Measurements from ENCODE around the gene EP300.
"Not testable (repeated sequence)": the region's sequence is repeated elsewhere in the genome, so short reads cannot be mapped to it uniquely, and the experiment has no call there.

DNA sequence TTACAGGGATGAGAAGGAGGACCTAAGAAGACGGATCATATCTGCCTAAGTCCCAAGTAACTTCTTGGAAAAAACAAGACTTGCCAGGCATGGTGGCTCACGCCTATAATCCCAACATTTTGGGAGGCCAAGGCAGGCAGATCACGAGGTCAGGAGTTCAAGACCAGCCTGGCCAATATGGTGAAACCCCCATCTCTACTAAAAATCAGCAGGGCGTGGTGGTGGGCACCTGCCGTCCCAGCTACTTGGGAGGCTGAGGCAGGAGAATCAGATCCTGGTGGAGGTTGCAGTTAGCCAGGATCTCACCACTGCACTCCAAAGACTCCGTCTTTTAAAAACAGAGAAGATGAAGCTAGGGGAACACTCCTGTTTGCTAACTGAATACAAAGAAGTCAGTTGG is 88.0 kb downstream of the EP300 start:
- TF ChIP-seq, protein P1, sequence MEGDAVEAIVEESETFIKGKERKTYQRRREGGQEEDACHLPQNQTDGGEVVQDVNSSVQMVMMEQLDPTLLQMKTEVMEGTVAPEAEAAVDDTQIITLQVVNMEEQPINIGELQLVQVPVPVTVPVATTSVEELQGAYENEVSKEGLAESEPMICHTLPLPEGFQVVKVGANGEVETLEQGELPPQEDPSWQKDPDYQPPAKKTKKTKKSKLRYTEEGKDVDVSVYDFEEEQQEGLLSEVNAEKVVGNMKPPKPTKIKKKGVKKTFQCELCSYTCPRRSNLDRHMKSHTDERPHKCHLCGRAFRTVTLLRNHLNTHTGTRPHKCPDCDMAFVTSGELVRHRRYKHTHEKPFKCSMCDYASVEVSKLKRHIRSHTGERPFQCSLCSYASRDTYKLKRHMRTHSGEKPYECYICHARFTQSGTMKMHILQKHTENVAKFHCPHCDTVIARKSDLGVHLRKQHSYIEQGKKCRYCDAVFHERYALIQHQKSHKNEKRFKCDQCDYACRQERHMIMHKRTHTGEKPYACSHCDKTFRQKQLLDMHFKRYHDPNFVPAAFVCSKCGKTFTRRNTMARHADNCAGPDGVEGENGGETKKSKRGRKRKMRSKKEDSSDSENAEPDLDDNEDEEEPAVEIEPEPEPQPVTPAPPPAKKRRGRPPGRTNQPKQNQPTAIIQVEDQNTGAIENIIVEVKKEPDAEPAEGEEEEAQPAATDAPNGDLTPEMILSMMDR (IDR thresholded peaks at IDR 0.05): not testable (repeated sequence)
- not testable (repeated sequence) for TF ChIP-seq POLR2A (IDR thresholded peaks at IDR 0.05)
